Panc1 (cell line): ENCODE measurements around the gene ACTR3C. TPM values are rescaled to one million over a fixed set of nuclear protein-coding genes. Genes with fewer than 3 reads are reported as not detected.
"Not testable (repeated sequence)": the region's sequence is repeated elsewhere in the genome, so short reads cannot be mapped to it uniquely, and the experiment has no call there.

ENCODE experiments used
- ATAC-seq: fragments of 200-7000 bp; cut with Tn5 transposase; 2 replicates; pipeline ENCODE4 v1.9.1; 2020; ENCODE audit warnings: mild to moderate bottlenecking, moderate library complexity
- BruUV-seq: library from RNA; stranded (reverse); fragments of 400-500 nt; replicated peaks from 2 replicates; lab custom pipeline; 2021; lab: Mats Ljungman, UMichigan
- CTCF ChIA-PET: fragments of 300-600 bp; sonication (Branson Sonifier 250); formaldehyde crosslinking; loops from one replicate; lab custom pipeline; 2022; ENCODE audit warnings: antibody characterized with exemption; lab: Charles Lee
- POLR2A ChIA-PET: fragments of 300-600 bp; sonication (Branson Sonifier 250); formaldehyde crosslinking; loops from one replicate; lab custom pipeline; 2022; ENCODE audit warnings: antibody characterized with exemption; lab: Charles Lee
- DNase-seq: peaks from one replicate; pipeline ENCODE4 v3.0.0-alpha.2; 2010; ENCODE audit warnings: low read depth, low spot score
- H3K27ac ChIP-seq: 2 replicates; pipeline ENCODE4 v1.5.1; 2011; ENCODE audit warnings: mild to moderate bottlenecking, low read length, inconsistent platforms
- H3K27me3 ChIP-seq: fragments of 200-500 bp; sonication (Bioruptor generic); 2 replicates; pipeline ENCODE4 v1.6.0; 2014; ENCODE audit warnings: low read length, inconsistent platforms; ENCODE audit not compliant: control insufficient read depth, insufficient read depth
- H3K36me3 ChIP-seq: fragments of 200-500 bp; sonication (Bioruptor generic); 2 replicates; pipeline ENCODE4 v1.5.1; 2014; ENCODE audit warnings: inconsistent platforms, mild to moderate bottlenecking, low read length, moderate library complexity; ENCODE audit not compliant: control insufficient read depth, insufficient read depth
- H3K4me1 ChIP-seq: 2 replicates; pipeline ENCODE4 v1.5.1; 2011; ENCODE audit warnings: inconsistent platforms, mild to moderate bottlenecking, low read length, moderate library complexity; ENCODE audit not compliant: control insufficient read depth, insufficient read depth
- H3K4me3 ChIP-seq, 2 experiments: 2 replicates each; pipeline ENCODE4 v1.5.1; 2011 to 2012; ENCODE audit warnings: low read depth in 2 of 2, low read length in 2 of 2, mild to moderate bottlenecking in 2 of 2, inconsistent platforms in 1 of 2, moderate library complexity in 1 of 2
- H3K9me3 ChIP-seq: fragments of 200-500 bp; sonication (Bioruptor generic); 2 replicates; pipeline ENCODE4 v1.5.1; 2014; ENCODE audit warnings: low read depth, mild to moderate bottlenecking, inconsistent platforms, low read length, moderate library complexity; ENCODE audit not compliant: control insufficient read depth, insufficient read depth
- in situ Hi-C: cut with HindIII; loops from 2 replicates; pipeline ENCODE4 v1.10.0; 2016; ENCODE audit warnings: low sequenced_read_pairs, low pct_unique_long_range_greater_than_20kb
- intact Hi-C: fragments of 100-400 bp; cut with micrococcal nuclease; formaldehyde crosslinking; loops from one replicate; pipeline ENCODE4 v1.10.0; 2022; ENCODE audit not compliant: unreplicated experiment
- total RNA-seq: library from RNA; stranded (reverse); gene quantifications from one replicate; pipeline ENCODE4 v1.2.1, GENCODE V29; 2021; ENCODE audit not compliant: unreplicated experiment
- TF ChIP-seq, protein P1 (sequence below): fragments of 450-650 bp; IDR thresholded peaks from 2 replicates; pipeline ENCODE4 v1.5.1; 2017; ENCODE audit warnings: mild to moderate bottlenecking

The ACTR3C gene
- total RNA-seq, 1 experiment from 2014 or later: 6.5 TPM

- intact Hi-C loops, CTCF ChIA-PET, H3K36me3 ChIP-seq, BruUV-seq, H3K4me3 ChIP-seq, DNase-seq, ATAC-seq, H3K27me3 ChIP-seq, POLR2A ChIA-PET, H3K27ac ChIP-seq, H3K9me3 ChIP-seq, H3K4me1 ChIP-seq, in situ Hi-C loops: not testable (repeated sequence)
- TF ChIP-seq, protein P1, sequence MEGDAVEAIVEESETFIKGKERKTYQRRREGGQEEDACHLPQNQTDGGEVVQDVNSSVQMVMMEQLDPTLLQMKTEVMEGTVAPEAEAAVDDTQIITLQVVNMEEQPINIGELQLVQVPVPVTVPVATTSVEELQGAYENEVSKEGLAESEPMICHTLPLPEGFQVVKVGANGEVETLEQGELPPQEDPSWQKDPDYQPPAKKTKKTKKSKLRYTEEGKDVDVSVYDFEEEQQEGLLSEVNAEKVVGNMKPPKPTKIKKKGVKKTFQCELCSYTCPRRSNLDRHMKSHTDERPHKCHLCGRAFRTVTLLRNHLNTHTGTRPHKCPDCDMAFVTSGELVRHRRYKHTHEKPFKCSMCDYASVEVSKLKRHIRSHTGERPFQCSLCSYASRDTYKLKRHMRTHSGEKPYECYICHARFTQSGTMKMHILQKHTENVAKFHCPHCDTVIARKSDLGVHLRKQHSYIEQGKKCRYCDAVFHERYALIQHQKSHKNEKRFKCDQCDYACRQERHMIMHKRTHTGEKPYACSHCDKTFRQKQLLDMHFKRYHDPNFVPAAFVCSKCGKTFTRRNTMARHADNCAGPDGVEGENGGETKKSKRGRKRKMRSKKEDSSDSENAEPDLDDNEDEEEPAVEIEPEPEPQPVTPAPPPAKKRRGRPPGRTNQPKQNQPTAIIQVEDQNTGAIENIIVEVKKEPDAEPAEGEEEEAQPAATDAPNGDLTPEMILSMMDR: peak; percentile 7; the same call in 1 of the 2 replicates
These were observed 56.2 kb downstream of the ACTR3C start for GRCh38 chr7:150266953-150267665.

GRCh38 chr7:150262656-150263055, 60.7 kb downstream of the ACTR3C start:
- H3K27me3 ChIP-seq, H3K4me3 ChIP-seq, intact Hi-C loops, POLR2A ChIA-PET, DNase-seq, CTCF ChIA-PET, in situ Hi-C loops, H3K27ac ChIP-seq, BruUV-seq, H3K9me3 ChIP-seq, ATAC-seq, H3K4me1 ChIP-seq, H3K36me3 ChIP-seq: not testable (repeated sequence)

DNA sequence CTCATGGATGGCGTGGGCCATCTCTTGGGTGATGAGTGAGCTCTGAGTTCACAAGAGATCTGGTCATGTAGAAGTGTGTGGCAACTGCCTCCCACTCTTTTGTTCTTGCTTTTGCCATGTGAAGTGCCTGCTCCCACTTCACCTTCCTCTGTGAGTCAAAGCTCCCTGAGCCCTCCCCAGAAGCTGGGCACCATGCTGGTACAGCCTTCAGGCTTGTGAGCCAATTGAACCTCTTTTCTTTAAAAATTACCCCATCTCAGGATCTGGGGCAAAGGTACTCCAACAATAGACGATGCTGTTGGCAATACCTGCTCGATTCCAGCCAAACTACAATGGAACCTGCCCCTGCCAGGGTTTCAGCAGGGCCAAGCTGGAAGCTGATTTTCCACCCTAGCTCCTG, 75.6 kb downstream of the ACTR3C start:
- H3K27ac ChIP-seq, POLR2A ChIA-PET, ATAC-seq, BruUV-seq, DNase-seq, CTCF ChIA-PET, H3K36me3 ChIP-seq, H3K9me3 ChIP-seq, H3K4me1 ChIP-seq, H3K4me3 ChIP-seq, intact Hi-C loops, in situ Hi-C loops, H3K27me3 ChIP-seq: not testable (repeated sequence)

DNA sequence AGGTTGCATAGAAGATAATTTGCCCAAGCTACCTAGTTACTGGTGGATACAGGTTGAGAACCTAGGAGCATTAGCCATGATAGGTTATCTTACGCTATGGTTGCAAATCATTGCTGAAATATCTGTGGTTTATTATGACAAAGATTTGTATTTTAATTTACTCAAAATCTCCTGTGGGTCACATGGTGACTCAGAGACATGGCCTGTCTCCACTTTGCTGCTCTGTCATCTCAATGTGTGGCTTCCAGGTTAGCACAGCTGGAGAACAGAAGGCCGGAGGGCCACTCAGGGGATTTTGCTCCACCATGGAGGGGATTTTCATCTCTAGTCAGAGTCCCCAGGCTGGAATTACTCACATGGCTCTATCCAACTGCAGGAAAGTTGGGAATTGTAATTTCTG, 78.1 kb downstream of the ACTR3C start:
- intact Hi-C loops, H3K4me3 ChIP-seq, H3K9me3 ChIP-seq, H3K36me3 ChIP-seq, POLR2A ChIA-PET, ATAC-seq, H3K27me3 ChIP-seq, DNase-seq, H3K4me1 ChIP-seq, in situ Hi-C loops, CTCF ChIA-PET, BruUV-seq, H3K27ac ChIP-seq: not testable (repeated sequence)

DNA sequence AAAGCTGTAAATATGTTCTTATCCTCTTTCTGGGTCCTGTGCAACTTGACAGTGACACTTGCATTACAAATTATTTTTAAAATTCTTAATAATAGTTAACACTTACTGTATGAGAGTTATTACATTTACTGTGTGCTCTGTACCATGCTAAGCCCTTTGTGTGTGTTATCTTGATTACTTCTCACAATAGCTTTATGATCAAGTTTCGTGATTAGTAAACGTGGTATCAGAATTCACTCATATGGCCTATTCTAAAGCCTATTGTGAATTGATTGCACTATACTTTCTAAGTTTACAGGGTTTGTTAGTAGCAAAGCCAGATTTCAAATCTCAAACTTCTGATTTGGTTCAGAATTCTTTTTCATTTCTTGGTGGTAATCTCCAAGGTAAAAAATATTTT, 80.4 kb downstream of the ACTR3C start:
- in situ Hi-C loops, CTCF ChIA-PET, H3K9me3 ChIP-seq, H3K4me1 ChIP-seq, DNase-seq, H3K27ac ChIP-seq, H3K36me3 ChIP-seq, H3K4me3 ChIP-seq, H3K27me3 ChIP-seq, intact Hi-C loops, POLR2A ChIA-PET, ATAC-seq, BruUV-seq: not testable (repeated sequence)

GRCh38 chr7:150225444-150225843, 97.9 kb downstream of the ACTR3C start:
- in situ Hi-C loops: not testable (repeated sequence)

More at GRCh38 chr7:150225444-150225843, 97.9 kb downstream of the ACTR3C start:
- H3K9me3 ChIP-seq, H3K4me1 ChIP-seq, DNase-seq, H3K27me3 ChIP-seq, BruUV-seq, CTCF ChIA-PET, H3K27ac ChIP-seq, POLR2A ChIA-PET, H3K36me3 ChIP-seq, intact Hi-C loops, H3K4me3 ChIP-seq, ATAC-seq: not testable (repeated sequence)
